ENCODE measurements around the gene COL26A1. TPM values are rescaled to one million over a fixed set of nuclear protein-coding genes. Genes with fewer than 3 reads are reported as not detected.

The COL26A1 gene
- total RNA-seq, 3 donors from 2014 or later (not counting 1 experiment from before 2014, with no cell fraction given), result 0.16 TPM; not detected in 2

DNA sequence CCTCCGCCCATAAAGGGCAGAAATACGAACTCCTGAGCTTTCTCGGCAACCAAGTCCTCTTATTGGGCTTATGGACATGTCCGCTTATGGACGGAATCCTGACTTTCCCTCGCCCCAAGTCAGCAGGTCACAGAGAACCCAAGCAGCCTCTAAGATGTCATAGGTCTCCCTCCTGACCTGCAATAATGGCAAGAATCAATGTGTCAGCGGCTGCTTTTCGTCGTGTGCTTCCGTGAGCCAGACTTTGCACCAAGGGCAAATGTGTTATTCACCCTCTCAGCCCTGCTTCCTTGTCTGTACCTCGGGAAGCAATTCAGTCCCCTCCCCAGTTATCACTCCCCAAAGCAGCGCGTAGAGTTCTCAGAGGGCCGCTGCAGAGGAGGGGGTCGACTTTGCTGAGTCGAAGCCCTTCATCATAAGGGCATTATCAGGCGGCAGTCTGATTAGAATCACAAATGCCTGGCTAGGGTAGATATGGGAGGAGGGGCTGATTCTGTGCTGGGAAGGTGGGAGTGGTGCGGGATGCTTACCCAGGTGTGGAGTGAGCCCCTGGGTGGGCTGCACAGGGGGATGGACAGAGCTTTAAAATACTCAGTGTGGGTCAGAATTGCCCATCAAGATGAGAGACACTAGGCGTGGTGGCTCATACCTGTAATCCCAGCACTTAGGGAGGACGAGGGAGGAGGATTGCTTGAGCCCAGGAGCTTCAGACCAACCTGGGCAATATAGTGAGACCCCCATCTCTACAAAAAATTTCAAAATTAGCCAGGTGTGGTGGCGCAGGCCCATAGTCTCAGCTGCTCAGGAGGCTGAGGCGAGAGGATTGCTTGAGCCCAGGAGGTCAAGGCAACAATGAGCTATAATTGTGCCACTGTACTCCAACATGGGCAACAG is 36.0 kb downstream of the COL26A1 start:
- H3K4me3 ChIP-seq (ENCODE audit: low read length), result no peak overlapping the region
- H3K27me3 Mint-ChIP-seq (ENCODE audit: low read depth in 2 of 2), result peaks cover 0 to 27% of the 10 kb centered on the region in 2 donors
- WGBS (ENCODE audit: insufficient coverage), result 87% methylated on average over 22 of the region's 22 CpGs
- H3K4me3 Mint-ChIP-seq, result no peak overlapping the region
- no peak overlapping the region for H3K27ac ChIP-seq (ENCODE audit: low read length)
- peaks cover 0 to 4% of the 10 kb centered on the region in 2 donors for H3K4me1 Mint-ChIP-seq
- H3K36me3 ChIP-seq (ENCODE audit: control insufficient read depth, insufficient read depth, low read length), result no peaks in the 10 kb centered on the region
- no peak for TF ChIP-seq CTCF (IDR thresholded peaks at IDR 0.05)
- H3K4me1 ChIP-seq (ENCODE audit: control insufficient read depth, insufficient read depth, low read length), result peaks cover 6% of the 10 kb centered on the region
- no peaks in the 10 kb centered on the region for H3K36me3 Mint-ChIP-seq
- intact Hi-C loops (cut with micrococcal nuclease), result no loop called here
- H3K27ac Mint-ChIP-seq, result no peak overlapping the region
- DNase-seq (no peak), ATAC-seq (no peak)
- H3K9me3 ChIP-seq (ENCODE audit: control insufficient read depth, insufficient read depth, low read length), result no peaks in the 10 kb centered on the region
- no peaks in the 10 kb centered on the region for H3K9me3 Mint-ChIP-seq
- peaks cover 9% of the 10 kb centered on the region for H3K27me3 ChIP-seq (ENCODE audit: control insufficient read depth, insufficient read depth, low read length)

GRCh38 chr7:101399759-101400158 is 37.1 kb downstream of the COL26A1 start:
- H3K27me3 ChIP-seq (ENCODE audit: control insufficient read depth, insufficient read depth, low read length), result peaks cover 9% of the 10 kb centered on the region
- DNase-seq (no peak), ATAC-seq (no peak)
- Mint-ChIP-seq H3K4me3 (no peak overlapping the region), H3K27ac (no peak overlapping the region), H3K27me3 (ENCODE audit: low read depth in 2 of 2) (peaks cover 0 to 27% of the 10 kb centered on the region in 2 donors), H3K4me1 (peaks cover 0 to 4% of the 10 kb centered on the region in 2 donors), H3K9me3 (no peaks in the 10 kb centered on the region), H3K36me3 (no peaks in the 10 kb centered on the region)
- H3K36me3 ChIP-seq (ENCODE audit: control insufficient read depth, insufficient read depth, low read length), result no peaks in the 10 kb centered on the region
- 82% methylated on average over 6 of the region's 6 CpGs for WGBS (ENCODE audit: insufficient coverage)
- H3K4me3 ChIP-seq (ENCODE audit: low read length), result no peak overlapping the region
- H3K27ac ChIP-seq (ENCODE audit: low read length), result no peak overlapping the region
- H3K9me3 ChIP-seq (ENCODE audit: control insufficient read depth, insufficient read depth, low read length), result no peaks in the 10 kb centered on the region
- no peak for TF ChIP-seq CTCF (IDR thresholded peaks at IDR 0.05)
- peaks cover 6% of the 10 kb centered on the region for H3K4me1 ChIP-seq (ENCODE audit: control insufficient read depth, insufficient read depth, low read length)
- intact Hi-C loops (cut with micrococcal nuclease), result no loop called here

- H3K36me3 Mint-ChIP-seq, result no peaks in the 10 kb centered on the region
- intact Hi-C loops (cut with micrococcal nuclease), result no loop called here
- H3K9me3 ChIP-seq (ENCODE audit: control insufficient read depth, insufficient read depth, low read length), result no peaks in the 10 kb centered on the region
- H3K27ac ChIP-seq (ENCODE audit: low read length), result no peak overlapping the region
- H3K9me3 Mint-ChIP-seq, result no peaks in the 10 kb centered on the region
- H3K27me3 Mint-ChIP-seq (ENCODE audit: low read depth in 2 of 2), result peaks cover 0 to 31% of the 10 kb centered on the region in 2 donors
- H3K4me3 Mint-ChIP-seq, result no peak overlapping the region
- no peak overlapping the region for H3K4me3 ChIP-seq (ENCODE audit: low read length)
- peaks cover 9% of the 10 kb centered on the region for H3K27me3 ChIP-seq (ENCODE audit: control insufficient read depth, insufficient read depth, low read length)
- H3K4me1 Mint-ChIP-seq, result no peaks in the 10 kb centered on the region
- H3K27ac Mint-ChIP-seq, result no peak overlapping the region
- WGBS (ENCODE audit: insufficient coverage), result 87% methylated on average over 13 of the region's 13 CpGs
- DNase-seq (no peak), ATAC-seq (no peak)
- no peak for TF ChIP-seq CTCF (IDR thresholded peaks at IDR 0.05)
- no peaks in the 10 kb centered on the region for H3K4me1 ChIP-seq (ENCODE audit: control insufficient read depth, insufficient read depth, low read length)
- H3K36me3 ChIP-seq (ENCODE audit: control insufficient read depth, insufficient read depth, low read length), result no peaks in the 10 kb centered on the region
These were observed 38.1 kb downstream of the COL26A1 start for GRCh38 chr7:101400751-101401150.
